CD4-positive, alpha-beta T cell treated with Interleukin-21 for 1 hour (primary cell): ENCODE results near the gene DGKH.
A peak's percentile ranks its signal among the peaks of the same experiment; 100 is the strongest.
"Not testable (repeated sequence)": the region's sequence is repeated elsewhere in the genome, so short reads cannot be mapped to it uniquely, and the experiment has no call there.

Experiments used
- DNase-seq: peaks from one replicate; pipeline ENCODE4 v3.0.0-alpha.2; 2020

Gene DGKH

DNA sequence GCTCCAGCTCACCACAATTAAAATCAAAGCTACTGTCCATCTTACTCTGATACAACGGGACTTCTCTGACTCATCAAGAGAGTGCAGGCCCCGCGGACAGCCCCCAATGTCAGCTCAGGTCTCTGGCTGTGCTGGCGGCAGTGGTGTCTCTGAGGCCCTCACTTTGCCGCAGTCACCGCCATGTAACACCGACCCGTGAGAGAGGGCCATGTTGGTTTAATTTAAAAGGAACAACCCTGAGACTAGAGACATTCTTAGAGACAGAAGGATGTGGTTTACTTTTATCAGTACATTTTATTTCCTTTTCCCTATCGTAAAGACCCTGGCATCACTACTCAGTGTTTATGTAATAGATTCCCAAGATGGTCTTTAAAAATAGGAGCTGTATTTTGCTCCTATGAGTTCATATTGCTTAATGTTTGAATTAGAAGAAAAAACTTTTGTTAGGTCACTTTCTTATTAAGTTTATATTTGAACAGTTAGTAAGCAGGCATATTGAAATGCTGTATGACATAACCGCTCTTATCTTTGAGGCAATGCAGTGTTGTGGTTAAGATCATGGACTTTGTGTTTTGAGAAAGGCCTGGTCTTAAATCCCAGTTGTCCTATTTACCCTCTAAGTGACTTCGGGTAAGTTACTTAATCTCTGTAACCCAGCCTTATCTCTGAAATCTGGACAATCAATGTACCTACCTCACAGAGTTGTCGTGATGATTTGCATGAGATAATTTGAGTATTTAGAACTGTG is 23.4 kb downstream of the DGKH start:
- DNase-seq = no peak

DNA sequence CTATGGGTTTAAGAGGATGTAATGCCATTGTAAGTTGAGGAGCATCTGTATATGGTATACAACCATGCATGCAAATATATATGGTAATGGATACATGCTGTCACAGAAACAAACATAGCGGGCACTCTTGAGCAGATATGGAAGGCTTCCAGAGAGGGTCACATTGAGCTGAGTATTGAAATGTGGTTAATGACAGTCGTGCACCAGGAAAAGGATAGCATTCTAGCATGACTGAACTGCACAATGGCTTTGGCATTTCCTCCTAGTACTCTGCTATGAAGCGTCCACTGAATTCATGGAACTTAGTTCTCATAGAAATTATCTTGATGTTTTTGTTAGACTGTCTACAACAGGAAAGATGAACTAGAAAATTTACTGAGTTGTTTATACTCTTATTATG is 25.2 kb downstream of the DGKH start:
- DNase-seq = no peak

DNA sequence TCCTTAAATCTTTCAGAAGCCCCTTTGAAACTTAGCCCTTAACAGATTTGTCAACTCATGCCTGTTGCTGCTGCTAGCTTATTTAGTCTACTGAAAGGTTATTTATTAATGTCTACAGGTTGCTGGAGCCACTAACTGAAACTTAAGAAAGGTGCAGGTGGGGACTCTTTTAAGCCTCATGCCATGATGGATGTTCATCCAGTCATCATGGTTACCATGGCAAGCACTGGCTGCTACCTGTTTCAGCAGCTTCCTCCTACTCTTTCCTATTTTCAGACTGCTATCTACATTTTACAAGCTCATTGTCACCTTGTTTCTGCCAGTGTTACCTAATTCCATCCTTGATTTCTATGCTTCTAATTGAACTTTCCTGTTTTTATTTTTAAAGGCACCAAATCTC is 27.1 kb downstream of the DGKH start:
- DNase-seq = no peak

DNA sequence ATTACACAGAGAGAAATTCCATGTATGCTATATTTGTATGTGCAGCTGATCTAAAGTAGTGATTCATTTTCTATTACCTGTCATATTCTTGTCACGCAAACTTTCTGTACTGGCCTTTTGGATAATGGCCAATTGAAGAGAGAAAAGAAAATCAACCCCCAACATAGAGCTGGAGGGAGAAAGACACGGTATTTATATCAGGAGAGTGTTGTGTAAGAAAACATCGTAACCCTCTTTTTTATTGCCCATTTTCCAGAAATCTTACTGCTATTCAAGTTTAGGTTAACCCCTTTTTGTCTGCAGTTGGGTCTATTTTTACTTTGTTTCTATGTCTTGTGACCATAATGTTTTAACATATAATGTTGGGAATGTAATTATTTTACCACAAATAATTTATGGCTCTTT is 27.9 kb downstream of the DGKH start:
- DNase-seq = no peak

- DNase-seq = no peak
These were observed 29.8 kb downstream of the DGKH start for GRCh38 chr13:42078128-42078808.

- DNase-seq = no peak
These were observed 34.8 kb downstream of the DGKH start for GRCh38 chr13:42083138-42083770.

GRCh38 chr13:42084722-42085121 is 36.3 kb downstream of the DGKH start:
- no peak for DNase-seq

DNA sequence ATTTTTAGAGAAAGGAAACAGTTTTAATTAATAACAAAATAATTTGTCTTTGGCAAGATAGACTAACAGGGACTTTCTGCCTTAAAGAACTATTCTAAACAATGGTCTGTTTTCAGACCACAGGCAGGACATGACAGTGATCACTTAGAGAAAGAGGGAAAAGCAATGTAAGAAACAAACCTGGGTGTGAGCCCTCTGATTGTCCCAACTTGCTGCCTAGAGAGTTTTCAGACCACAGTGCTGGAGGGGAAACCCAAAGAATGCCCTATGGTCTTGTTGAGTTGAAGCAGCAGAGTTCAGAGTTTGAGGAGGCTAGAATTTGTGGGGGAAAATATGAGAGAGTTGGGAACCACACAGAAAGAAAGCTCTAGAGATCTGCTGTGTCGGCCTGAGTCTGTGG is 38.1 kb downstream of the DGKH start:
- DNase-seq = no peak

DNA sequence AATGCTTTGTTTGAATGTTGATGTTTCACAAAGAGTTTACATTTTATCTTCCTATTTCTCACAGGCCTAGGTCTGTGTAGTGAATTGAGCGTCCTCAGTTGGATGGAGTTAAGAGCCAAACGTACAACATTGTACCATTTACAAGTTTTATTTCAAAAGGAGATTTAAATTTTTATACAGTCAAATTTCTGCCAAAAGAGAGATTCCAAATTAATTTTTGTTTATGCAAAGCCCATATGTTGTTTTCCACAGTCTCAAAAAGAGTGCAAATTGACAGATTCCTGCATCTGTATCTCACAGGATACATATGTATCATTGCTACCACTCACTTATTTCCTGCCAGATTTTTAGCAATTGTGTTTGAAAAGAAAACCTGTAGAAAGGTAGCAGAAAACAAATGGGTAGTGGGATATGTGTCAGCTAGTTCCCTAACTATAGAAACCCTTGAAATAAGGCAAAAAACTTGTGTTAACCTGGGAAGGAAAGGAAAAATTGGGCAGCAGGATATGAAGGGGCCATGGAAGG is 46.1 kb downstream of the DGKH start:
- no peak for DNase-seq

DNA sequence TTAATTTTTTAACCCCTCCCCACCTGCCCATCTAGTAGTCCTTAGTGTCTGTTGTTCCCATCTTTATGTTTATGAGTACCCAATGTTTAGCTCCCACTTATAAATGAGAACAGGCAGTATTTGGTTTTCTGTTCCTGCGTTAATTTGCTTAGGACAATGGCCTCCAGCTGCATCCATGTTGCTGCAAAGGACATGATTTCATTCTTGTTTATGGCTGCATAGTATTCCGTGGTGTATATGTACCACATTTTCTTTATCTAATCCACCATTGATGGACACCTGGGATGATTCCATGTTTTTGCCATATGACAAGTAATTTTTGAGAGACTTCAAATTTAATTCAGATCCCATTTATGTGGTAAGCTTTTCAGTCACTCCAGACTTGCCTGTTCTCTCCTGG is 47.8 kb downstream of the DGKH start:
- not testable (repeated sequence) for DNase-seq

DNA sequence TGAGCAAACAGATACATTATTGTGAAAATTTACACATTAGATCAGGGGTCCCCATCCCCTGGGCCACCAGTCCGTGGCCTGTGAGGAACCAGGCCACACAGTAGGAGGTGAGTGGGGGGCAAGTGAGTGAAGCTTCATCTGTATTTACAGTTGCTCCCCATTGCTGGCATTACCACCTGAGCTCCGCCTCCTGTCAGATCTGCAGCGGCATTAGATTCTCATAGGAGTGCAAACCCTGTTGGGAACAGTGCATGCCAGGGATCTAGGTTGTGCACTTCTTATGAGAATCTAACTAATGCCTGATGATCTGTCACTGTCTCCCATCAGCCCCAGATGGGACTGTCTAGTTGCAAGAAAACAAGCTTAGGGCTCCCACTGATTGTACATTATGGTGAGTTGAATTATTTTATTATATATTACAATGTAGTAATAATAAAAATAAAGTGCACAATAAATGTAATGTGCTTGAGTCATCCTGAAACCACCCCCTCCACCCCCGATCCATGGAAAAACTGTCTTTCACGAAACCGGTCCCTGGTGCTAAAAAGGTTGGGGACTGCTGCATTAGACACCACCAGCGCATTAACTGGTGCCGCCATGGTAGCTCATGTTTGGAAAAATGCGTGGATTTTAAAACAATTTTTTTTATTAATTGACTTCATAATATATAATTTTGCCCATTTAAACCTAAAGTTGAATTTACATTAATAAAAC is 51.7 kb downstream of the DGKH start:
- DNase-seq = no peak

GRCh38 chr13:42100960-42101359 is 52.5 kb downstream of the DGKH start:
- no peak for DNase-seq

DNA sequence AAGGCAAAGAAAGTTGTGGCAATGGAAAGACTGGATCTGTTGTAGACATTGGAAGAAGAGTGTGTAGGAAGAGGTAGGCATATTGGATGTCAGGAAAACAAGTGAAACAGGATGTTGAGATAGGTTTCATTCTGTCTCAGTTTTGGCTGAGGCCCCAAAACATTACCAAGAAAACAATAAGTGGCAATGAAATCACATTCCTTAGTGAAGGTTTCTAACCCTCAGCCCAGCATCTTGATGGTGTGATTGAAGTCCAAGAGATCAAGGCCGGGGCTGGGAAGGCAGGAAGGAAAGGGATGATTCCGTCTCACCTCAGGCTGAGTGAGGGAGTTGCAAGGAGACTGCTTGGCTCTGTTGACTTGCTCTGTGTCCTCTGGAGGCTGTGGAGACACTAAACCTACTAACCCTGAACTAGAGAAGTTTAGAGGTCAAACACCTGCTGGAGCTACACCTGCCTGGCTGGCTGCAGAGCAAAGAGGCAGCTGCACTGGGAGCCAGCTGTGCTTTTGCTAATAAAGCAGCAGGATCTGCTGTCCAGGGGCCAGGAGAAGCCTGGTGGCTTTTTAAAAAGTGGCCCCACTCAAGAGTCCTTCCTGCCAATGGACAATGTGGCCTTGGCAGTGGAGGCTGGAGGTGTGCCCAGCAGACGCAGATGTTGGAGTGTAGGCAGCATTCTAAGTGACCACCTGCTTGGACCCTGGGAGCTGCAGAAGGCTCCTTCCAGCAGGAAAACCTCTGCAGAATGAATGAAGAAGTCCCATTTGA is 53.6 kb downstream of the DGKH start:
- no peak for DNase-seq

- DNase-seq = no peak
These were observed 54.8 kb downstream of the DGKH start for GRCh38 chr13:42102961-42103865.

DNA sequence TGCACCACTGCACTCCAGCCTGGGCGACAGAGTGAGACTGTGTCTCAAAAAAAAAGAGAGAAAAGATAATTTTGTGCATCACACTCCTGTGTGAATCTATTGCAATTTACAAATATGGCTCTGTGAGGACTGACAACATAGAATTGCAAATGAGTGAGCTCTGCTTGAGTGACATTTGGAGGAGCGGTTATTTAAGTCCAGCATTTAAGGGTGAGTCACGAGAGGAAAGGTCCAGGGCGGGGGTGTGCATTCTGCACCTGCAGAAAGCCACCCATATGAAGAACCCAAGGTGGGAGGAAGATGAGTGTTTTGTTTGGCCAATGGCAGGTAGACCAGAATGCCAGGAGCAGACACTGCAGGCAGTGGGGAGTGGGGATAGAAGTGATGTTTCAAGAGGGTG is 58.5 kb downstream of the DGKH start:
- no peak for DNase-seq

DNA sequence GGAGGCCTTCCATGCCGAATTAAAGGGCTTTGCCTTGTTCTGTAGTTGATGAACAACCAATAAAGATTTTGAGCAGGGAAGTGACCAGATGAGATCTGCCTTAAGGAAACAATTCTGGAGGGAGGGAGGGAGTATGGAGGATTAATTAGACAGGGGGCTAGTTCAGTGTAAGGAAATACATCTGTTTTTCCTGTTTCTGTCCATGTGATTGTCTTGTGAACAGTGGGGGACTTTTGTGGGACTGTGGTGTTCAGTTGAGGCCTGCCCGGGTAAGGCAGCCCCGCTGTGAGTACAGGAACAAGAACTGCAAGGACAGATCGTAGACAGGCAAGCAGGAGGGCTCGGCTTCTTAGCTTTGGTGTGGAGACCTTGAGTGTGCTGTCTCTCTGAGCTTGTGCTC is 59.0 kb downstream of the DGKH start:
- DNase-seq = no peak

DNA sequence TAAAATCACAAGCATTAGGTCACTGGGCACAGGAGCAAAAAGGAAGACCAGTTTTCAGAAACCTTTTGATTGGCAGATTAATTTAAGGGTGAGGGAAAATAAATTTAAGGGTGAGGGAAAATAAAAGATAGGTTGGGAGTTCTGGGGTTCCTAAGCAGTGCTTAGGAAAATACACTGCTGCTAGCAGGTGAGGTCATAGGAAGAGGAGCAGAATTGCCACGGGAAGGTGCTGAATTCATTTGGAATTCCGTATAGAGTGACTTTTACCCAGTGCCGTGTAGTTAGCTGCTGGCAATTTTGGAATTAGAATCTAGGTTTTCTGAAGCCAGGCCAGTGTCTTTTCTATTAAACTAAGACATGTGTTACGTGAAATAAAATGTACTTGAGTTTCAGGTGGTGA is 59.8 kb downstream of the DGKH start:
- DNase-seq = no peak

DNA sequence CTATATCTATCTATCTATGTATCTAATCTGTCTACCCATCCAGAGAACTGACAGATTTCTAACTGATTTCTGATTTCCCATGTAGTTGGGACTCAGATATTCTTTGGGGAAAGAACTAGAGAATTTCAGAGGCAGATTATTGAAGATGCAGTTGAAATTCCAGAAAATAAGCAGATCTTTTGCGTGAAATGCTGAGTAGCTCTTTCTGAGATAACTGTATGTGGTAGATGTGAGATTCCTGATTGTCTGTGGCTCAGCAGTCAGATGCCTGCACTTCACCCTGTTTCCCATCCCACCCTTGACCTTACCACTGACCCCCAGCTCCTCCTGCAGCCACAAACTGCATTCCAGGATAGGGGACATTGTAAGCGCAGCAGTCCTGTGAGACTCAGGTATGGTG is 61.5 kb downstream of the DGKH start:
- no peak for DNase-seq

GRCh38 chr13:42110410-42111155 is 62.1 kb downstream of the DGKH start:
- peak; percentile 80 for DNase-seq

- no peak for DNase-seq
These were observed 64.4 kb downstream of the DGKH start for GRCh38 chr13:42112864-42113263.

GRCh38 chr13:42113478-42113877 is 65.0 kb downstream of the DGKH start:
- no peak for DNase-seq
